Endothelial cell of umbilical vein (primary cell): Measurements from ENCODE around the gene DCC. TPM values are rescaled to one million over a fixed set of nuclear protein-coding genes. Genes with fewer than 3 reads are reported as not detected.

Experiments
- BruUV-seq: library from RNA; stranded (reverse); fragments of 400-500 nt; replicated peaks from 2 replicates; lab custom pipeline; 2021; lab: Mats Ljungman, UMichigan
- CTCF ChIA-PET: fragments of 300-600, 350-600 bp; sonication (Branson Sonifier 250); formaldehyde crosslinking; loops from one replicate; lab custom pipeline; 2021; ENCODE audit warnings: antibody characterized with exemption, inconsistent platforms; lab: Charles Lee
- POLR2A ChIA-PET: fragments of 300-600, 350-600 bp; sonication (Branson Sonifier 250); formaldehyde crosslinking; loops from one replicate; lab custom pipeline; 2021; ENCODE audit warnings: antibody characterized with exemption, inconsistent platforms; lab: Charles Lee
- DNase-seq: peaks from one replicate; pipeline ENCODE4 v3.0.0-alpha.2; 2011; ENCODE audit warnings: low read depth, low spot score
- FAIRE-seq: peaks from 2 replicates; lab custom pipeline; 2011; peaks lifted over from hg19 to GRCh38; lab: Jason Lieb, UNC
- H2AFZ ChIP-seq: 2 replicates; pipeline ENCODE4 v1.6.0; 2012; ENCODE audit warnings: low read depth, low read length, control low read depth, inconsistent platforms
- H3K27ac ChIP-seq: 2 replicates; pipeline ENCODE4 v1.5.1; 2011; ENCODE audit warnings: low read depth, mild to moderate bottlenecking, control low read depth, low read length, moderate library complexity; ENCODE audit not compliant: insufficient read depth
- H3K27me3 ChIP-seq, 2 experiments: 2 replicates each; pipeline versions ENCODE4 v1.6.0 to v1.6.1; 2011; ENCODE audit warnings: low read length in 2 of 2, mixed read lengths in 1 of 2; ENCODE audit not compliant: control insufficient read depth in 2 of 2, insufficient read depth in 2 of 2
- H3K36me3 ChIP-seq, 2 experiments: 2 replicates in 1 of 2; 3 replicates in 1 of 2; pipeline ENCODE4 v1.5.1; 2011; ENCODE audit warnings: low read length in 2 of 2, mild to moderate bottlenecking in 1 of 2, moderate library complexity in 1 of 2; ENCODE audit not compliant: control insufficient read depth in 2 of 2, insufficient read depth in 2 of 2; ENCODE audit errors: extremely low read depth in 1 of 2
- H3K4me1 ChIP-seq: 3 replicates; pipeline ENCODE4 v1.5.1; 2011; ENCODE audit warnings: mild to moderate bottlenecking, low read length; ENCODE audit not compliant: control insufficient read depth, insufficient read depth; ENCODE audit errors: extremely low read depth
- H3K4me2 ChIP-seq: 2 replicates; pipeline ENCODE4 v1.6.1; 2011; ENCODE audit warnings: low read length, control low read depth, mixed read lengths; ENCODE audit not compliant: insufficient read depth
- H3K4me3 ChIP-seq, 3 experiments: fragments of 200-600 bp in 1 of 3; sonication (generic), shearing (Covaris generic) in 1 of 3; replicated peaks in 1 of 3; 2 replicates each; pipeline ENCODE4 v1.5.1; 2011 to 2016; ENCODE audit warnings: control low read depth in 3 of 3, low read length in 3 of 3, mild to moderate bottlenecking in 2 of 3, inconsistent platforms in 1 of 3, low read depth in 1 of 3, moderate library complexity in 1 of 3; ENCODE audit not compliant: insufficient read depth in 1 of 3
- H3K79me2 ChIP-seq: 2 replicates; pipeline ENCODE4 v1.6.0; 2012; ENCODE audit warnings: low read length, inconsistent platforms; ENCODE audit not compliant: control insufficient read depth, insufficient read depth
- H3K9ac ChIP-seq: replicated peaks from 2 replicates; pipeline ENCODE3; 2011; ENCODE audit warnings: low read length, control low read depth; ENCODE audit not compliant: insufficient read depth; ENCODE audit errors: extremely low read depth
- H3K9me1 ChIP-seq: replicated peaks from 3 replicates; pipeline ENCODE4 v1.6.0; 2011; ENCODE audit warnings: mild to moderate bottlenecking, low read length; ENCODE audit not compliant: control insufficient read depth, insufficient read depth; ENCODE audit errors: extremely low read depth
- H3K9me3 ChIP-seq: replicated peaks from 2 replicates; pipeline ENCODE4 v1.5.1; 2012; ENCODE audit warnings: low read length, inconsistent platforms; ENCODE audit not compliant: control insufficient read depth, insufficient read depth
- H4K20me1 ChIP-seq: replicated peaks from 2 replicates; pipeline ENCODE3; 2011; ENCODE audit warnings: mild to moderate bottlenecking, low read length; ENCODE audit not compliant: control insufficient read depth, insufficient read depth; ENCODE audit errors: extremely low read depth
- EZH2 ChIP-seq: IDR thresholded peaks from 2 replicates; pipeline ENCODE4 v1.6.1; 2012; ENCODE audit warnings: borderline replicate concordance, low read depth, mild to moderate bottlenecking, moderate library complexity, low read length, inconsistent platforms; ENCODE audit not compliant: severe bottlenecking
- FOS ChIP-seq: IDR thresholded peaks from 2 replicates; pipeline ENCODE4 v1.6.1; 2011; ENCODE audit warnings: mild to moderate bottlenecking, low read length, moderate library complexity, borderline replicate concordance; ENCODE audit not compliant: insufficient read depth
- GATA2 ChIP-seq: IDR thresholded peaks from 2 replicates; pipeline ENCODE4 v1.7.0; 2011; ENCODE audit warnings: low read depth, mild to moderate bottlenecking, moderate library complexity, mixed read lengths, low read length; ENCODE audit not compliant: insufficient read length, insufficient read depth
- JUN ChIP-seq: IDR thresholded peaks from 2 replicates; pipeline ENCODE4 v1.6.1; 2011; ENCODE audit warnings: borderline replicate concordance, low read depth; ENCODE audit not compliant: insufficient read length, insufficient read depth
- MYC ChIP-seq: IDR thresholded peaks from one replicate; pipeline ENCODE4 v1.6.1; 2011; ENCODE audit warnings: mild to moderate bottlenecking, low read depth, low read length
- POLR2A ChIP-seq: IDR thresholded peaks from 2 replicates; pipeline ENCODE4 v1.6.1; 2012; ENCODE audit warnings: low read depth, mild to moderate bottlenecking, control low read depth, low read length
- POLR2AphosphoS5 ChIP-seq: IDR thresholded peaks from 2 replicates; pipeline ENCODE4 v1.6.1; 2012; ENCODE audit warnings: low read depth, mild to moderate bottlenecking, control low read depth, low read length, moderate library complexity; ENCODE audit not compliant: insufficient read depth
- dilution Hi-C: fragments of 300-500 bp; cut with MboI; formaldehyde crosslinking; loops from one replicate; pipeline ENCODE4 v1.15.0; 2019; ENCODE audit warnings: low sequenced_read_pairs; ENCODE audit not compliant: extremely low pct_ligation_motif_present
- intact Hi-C: fragments of 100-400 bp; cut with micrococcal nuclease; formaldehyde crosslinking; loops from one replicate; pipeline ENCODE4 v1.10.0; 2022
- polyA plus RNA-seq, 4 experiments: library from polyadenylated mRNA; depleted of rRNA in 3 of 4; stranded (reverse) in 3 of 4; unstranded in 1 of 4; fragments of >200 nt; gene quantifications; 2 replicates each; pipeline versions ENCODE4 v1.2.1 to v1.2.3, GENCODE V29; 2011 to 2012; ENCODE audit warnings: missing spikeins in 1 of 4
- total RNA-seq: library from RNA; stranded (reverse); gene quantifications from 2 replicates; pipeline ENCODE4 v1.2.3, GENCODE V29; 2021
- TF ChIP-seq, protein P1 (sequence below), 2 donors: IDR thresholded peaks; 1 replicate in 1 of 2; 2 replicates in 1 of 2; pipeline ENCODE4 v1.5.1; 2011; ENCODE audit warnings: low read length in 2 of 2, mild to moderate bottlenecking in 2 of 2, moderate library complexity in 2 of 2, control low read depth in 1 of 2, inconsistent platforms in 1 of 2, low read depth in 1 of 2; ENCODE audit not compliant: insufficient read depth in 1 of 2; ENCODE audit errors: extremely low read depth in 1 of 2
- TF ChIP-seq, protein P2 (sequence below): IDR thresholded peaks from 2 replicates; pipeline ENCODE4 v1.6.1; 2011; ENCODE audit not compliant: insufficient read depth, insufficient read length

Gene DCC
- total and polyA plus RNA-seq, 2 donors (not counting 3 experiments of a cell fraction or from before 2014, with no cell fraction given): not detected

DNA sequence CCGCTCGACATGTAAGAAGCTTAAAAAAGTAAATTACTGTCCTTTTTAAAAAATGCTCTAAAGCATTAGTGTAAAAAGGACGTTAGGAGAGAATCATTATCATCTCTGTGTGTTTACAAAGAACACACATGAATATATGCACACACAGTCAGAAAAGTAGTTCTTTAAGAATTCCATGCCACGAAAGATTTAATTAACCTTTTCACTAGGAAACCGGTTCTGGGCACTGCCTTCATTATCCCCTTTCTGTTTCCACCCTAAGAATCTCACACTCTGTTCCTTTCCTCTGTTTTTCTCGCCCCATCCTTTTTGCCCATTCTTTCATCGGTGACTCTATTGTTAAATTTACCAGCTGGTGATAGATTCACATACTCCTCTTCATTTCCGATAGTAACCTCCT lies 338.6 kb downstream of the DCC start:
- H3K9me3 ChIP-seq: no peaks in the 10 kb centered on the region
- peaks cover 27% of the 10 kb centered on the region for H3K4me1 ChIP-seq
- H3K9me1 ChIP-seq: no peaks in the 10 kb centered on the region
- no TSS peak for BruUV-seq
- H3K36me3 ChIP-seq: no peaks in the 10 kb centered on the region
- intact Hi-C loops (no loop called here), dilution Hi-C loops (no loop called here)
- DNase-seq (no peak), FAIRE-seq (no peak)
- TF ChIP-seq, protein P1, sequence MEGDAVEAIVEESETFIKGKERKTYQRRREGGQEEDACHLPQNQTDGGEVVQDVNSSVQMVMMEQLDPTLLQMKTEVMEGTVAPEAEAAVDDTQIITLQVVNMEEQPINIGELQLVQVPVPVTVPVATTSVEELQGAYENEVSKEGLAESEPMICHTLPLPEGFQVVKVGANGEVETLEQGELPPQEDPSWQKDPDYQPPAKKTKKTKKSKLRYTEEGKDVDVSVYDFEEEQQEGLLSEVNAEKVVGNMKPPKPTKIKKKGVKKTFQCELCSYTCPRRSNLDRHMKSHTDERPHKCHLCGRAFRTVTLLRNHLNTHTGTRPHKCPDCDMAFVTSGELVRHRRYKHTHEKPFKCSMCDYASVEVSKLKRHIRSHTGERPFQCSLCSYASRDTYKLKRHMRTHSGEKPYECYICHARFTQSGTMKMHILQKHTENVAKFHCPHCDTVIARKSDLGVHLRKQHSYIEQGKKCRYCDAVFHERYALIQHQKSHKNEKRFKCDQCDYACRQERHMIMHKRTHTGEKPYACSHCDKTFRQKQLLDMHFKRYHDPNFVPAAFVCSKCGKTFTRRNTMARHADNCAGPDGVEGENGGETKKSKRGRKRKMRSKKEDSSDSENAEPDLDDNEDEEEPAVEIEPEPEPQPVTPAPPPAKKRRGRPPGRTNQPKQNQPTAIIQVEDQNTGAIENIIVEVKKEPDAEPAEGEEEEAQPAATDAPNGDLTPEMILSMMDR (IDR thresholded peaks at IDR 0.05; ENCODE audit: extremely low read depth in 1 of 2, insufficient read depth in 1 of 2, low read depth in 1 of 2, low read length in 2 of 2): no peak
- TF ChIP-seq, protein P2, sequence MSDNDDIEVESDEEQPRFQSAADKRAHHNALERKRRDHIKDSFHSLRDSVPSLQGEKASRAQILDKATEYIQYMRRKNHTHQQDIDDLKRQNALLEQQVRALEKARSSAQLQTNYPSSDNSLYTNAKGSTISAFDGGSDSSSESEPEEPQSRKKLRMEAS: no peak
- no peak for TF ChIP-seq POLR2A
- TF ChIP-seq EZH2: no peak
- H2AFZ ChIP-seq: no peak overlapping the region
- no peak overlapping the region for H3K9ac ChIP-seq
- H3K4me2 ChIP-seq: no peak overlapping the region
- no peaks in the 10 kb centered on the region for H3K79me2 ChIP-seq
- CTCF ChIA-PET: no interaction called here
- no peak overlapping the region for H3K27ac ChIP-seq
- POLR2A ChIA-PET: no interaction called here
- H4K20me1 ChIP-seq: no peaks in the 10 kb centered on the region
- H3K27me3 ChIP-seq: no peaks in the 10 kb centered on the region
- no peak overlapping the region for H3K4me3 ChIP-seq

DNA sequence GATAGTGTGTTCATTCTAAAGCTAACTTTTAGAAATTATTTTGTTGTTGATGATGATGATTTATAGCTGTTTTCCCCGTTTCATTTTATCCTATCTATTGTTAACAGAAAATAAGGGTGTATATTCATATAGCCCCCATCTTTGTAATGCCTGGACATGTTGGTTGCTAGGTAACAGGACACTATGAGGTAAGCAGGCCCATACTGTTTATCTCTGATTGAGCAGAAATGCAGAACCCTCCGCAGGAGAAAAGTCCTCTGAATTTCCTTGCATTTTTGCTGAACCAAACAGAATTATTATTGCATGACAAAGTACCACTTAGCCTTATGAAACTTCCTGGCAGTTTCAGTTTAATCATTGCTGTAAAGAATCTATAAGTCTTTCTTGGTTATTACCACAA lies 339.4 kb downstream of the DCC start:
- H2AFZ ChIP-seq: no peak overlapping the region
- H3K27me3 ChIP-seq: no peaks in the 10 kb centered on the region
- H3K27ac ChIP-seq: no peak overlapping the region
- no peaks in the 10 kb centered on the region for H3K9me1 ChIP-seq
- no peak overlapping the region for H3K9ac ChIP-seq
- H4K20me1 ChIP-seq: no peaks in the 10 kb centered on the region
- TF ChIP-seq FOS (no peak), JUN (no peak), POLR2A (no peak), MYC (no peak), POLR2AphosphoS5 (no peak), EZH2 (no peak), GATA2 (no peak)
- TF ChIP-seq, protein P2: no peak
- TF ChIP-seq, protein P1 (IDR thresholded peaks at IDR 0.05; ENCODE audit: extremely low read depth in 1 of 2, insufficient read depth in 1 of 2, low read depth in 1 of 2, low read length in 2 of 2): no peak
- H3K36me3 ChIP-seq: no peaks in the 10 kb centered on the region
- H3K4me2 ChIP-seq: no peak overlapping the region
- no peaks in the 10 kb centered on the region for H3K79me2 ChIP-seq
- DNase-seq (no peak), FAIRE-seq (no peak)
- dilution Hi-C loops: no loop called here
- no peak overlapping the region for H3K4me3 ChIP-seq
- intact Hi-C loops: no loop called here
- no TSS peak for BruUV-seq
- ChIA-PET POLR2A (no interaction called here), CTCF (no interaction called here)
- peaks cover 27% of the 10 kb centered on the region for H3K4me1 ChIP-seq
- H3K9me3 ChIP-seq: no peaks in the 10 kb centered on the region
